Spleen (tissue), 11 donors: ENCODE measurements around the gene NDST3. TPM values are rescaled to one million over a fixed set of nuclear protein-coding genes. Genes with fewer than 3 reads are reported as not detected.

ENCODE experiments used
- DNase-seq: peaks from one replicate; pipeline ENCODE4 v3.0.0-alpha.2; 2020
- H3K27ac ChIP-seq, 8 donors: fragments of 200-600 bp; sonication (generic) in 7 of 8; 1 replicate in 4 of 8; 2 replicates in 4 of 8; pipeline versions ENCODE4 v1.5.0 to v1.8.0; 2016 to 2021; ENCODE audit warnings: inconsistent platforms in 4 of 8, mild to moderate bottlenecking in 4 of 8, moderate library complexity in 1 of 8
- H3K27me3 ChIP-seq, 7 donors: fragments of 200-600 bp; sonication (generic) in 6 of 7; replicated peaks in 1 of 7; 1 replicate in 4 of 7; 2 replicates in 3 of 7; pipeline versions ENCODE4 v1.5.0 to v1.8.0; 2016 to 2021; ENCODE audit warnings: inconsistent platforms in 3 of 7, mild to moderate bottlenecking in 1 of 7
- H3K36me3 ChIP-seq, 6 donors: fragments of 200-600 bp; sonication (generic) in 5 of 6; 1 replicate in 4 of 6; 2 replicates in 2 of 6; pipeline versions ENCODE4 v1.5.0 to v1.8.0; 2016 to 2021; ENCODE audit warnings: inconsistent platforms in 2 of 6
- H3K4me1 ChIP-seq, 6 donors: fragments of 200-600 bp; sonication (generic) in 5 of 6; 1 replicate in 3 of 6; 2 replicates in 3 of 6; pipeline versions ENCODE4 v1.5.0 to v1.8.0; 2016 to 2021; ENCODE audit warnings: inconsistent platforms in 3 of 6
- H3K4me3 ChIP-seq, 8 donors: fragments of 200-600 bp; sonication (generic) in 7 of 8; 1 replicate in 4 of 8; 2 replicates in 4 of 8; pipeline versions ENCODE4 v1.5.0 to v1.8.0; 2016 to 2021; ENCODE audit warnings: inconsistent platforms in 4 of 8, mild to moderate bottlenecking in 4 of 8, moderate library complexity in 2 of 8
- H3K9me3 ChIP-seq, 8 donors: fragments of 200-600 bp; sonication (generic) in 7 of 8; 1 replicate in 4 of 8; 2 replicates in 4 of 8; pipeline versions ENCODE4 v1.5.0 to v1.8.0; 2016 to 2021; ENCODE audit warnings: inconsistent platforms in 4 of 8
- CTCF ChIP-seq, 11 experiments: fragments of 200-600 bp in 7 of 11; fragments of 450-650 bp in 4 of 11; sonication (generic) in 4 of 11; IDR thresholded peaks in 8 of 11; conservative IDR thresholded peaks in 3 of 11; 1 replicate in 7 of 11; 2 replicates in 4 of 11; pipeline versions ENCODE4 v1.4.0 to v1.8.0; 2016 to 2021; ENCODE audit warnings: antibody characterized with exemption in 11 of 11, inconsistent platforms in 4 of 11, mild to moderate bottlenecking in 1 of 11
- POLR2A ChIP-seq, 3 donors: fragments of 450-650 bp; IDR thresholded peaks; one replicate each; pipeline ENCODE4 v1.5.1; 2017; ENCODE audit warnings: antibody characterized with exemption in 3 of 3, mild to moderate bottlenecking in 1 of 3
- POLR2AphosphoS5 ChIP-seq, 3 donors: sonication (generic); formaldehyde crosslinking; IDR thresholded peaks; one replicate each; pipeline ENCODE4 v1.5.1; 2017; ENCODE audit warnings: antibody characterized with exemption in 3 of 3
- WGBS, 5 donors: extraction: QIAGEN DNeasy Blood & Tissue Kit in 3 of 5; methylation state at CpG; one replicate each; pipeline versions ENCODE4 v1.1.5 to v1.1.7; 2013 to 2018; 5-methylcytosine and 5-hydroxymethylcytosine counted together
- intact Hi-C: fragments of 100-400 bp; cut with DNase I; formaldehyde crosslinking; loops from one replicate; pipeline ENCODE4 v1.15.0; 2023; ENCODE audit warnings: low total_unique reads
- polyA plus RNA-seq, 3 donors: library from polyadenylated mRNA; stranded (reverse); fragments of 200-250 nt; gene quantifications; one replicate each; pipeline ENCODE4 v1.2.1, GENCODE V29; 2013
- small RNA-seq, 4 donors: library from RNA; depleted of rRNA; stranded (forward); fragments of <200 nt; gene quantifications; one replicate each; pipeline ENCODE3, GENCODE V24; 2016
- total RNA-seq, 7 donors: library from RNA; depleted of rRNA in 3 of 7; stranded (reverse); fragments of >200 nt in 3 of 7; fragmentation: NEBNext Ultra II Directional in 4 of 7; extraction: Animal tissue kit (Norgen Biotek cat#: 25700) in 4 of 7; gene quantifications; one replicate each; pipeline versions ENCODE4 v1.1.0 to v1.2.1, GENCODE V29; 2016 to 2021
- donor health status: healthy with polysubstance abuse.
- donor health status: DM: no; HTN: no; CAD: no; lungs with moderate emphysema.
- donor health status: DM: no; HTN: no; CAD: no.
- donor health status: Bipolar disorder and iron deficiency.
- donor health status: healthy.
- donor health status: DM: no; HTN: no; CAD: no.
- donor health status: DM: yes; HTN: yes; CAD: no.

Gene NDST3
- total and polyA plus RNA-seq, 10 donors, result 0.24 to 21.9 (median 5.7) TPM

DNA sequence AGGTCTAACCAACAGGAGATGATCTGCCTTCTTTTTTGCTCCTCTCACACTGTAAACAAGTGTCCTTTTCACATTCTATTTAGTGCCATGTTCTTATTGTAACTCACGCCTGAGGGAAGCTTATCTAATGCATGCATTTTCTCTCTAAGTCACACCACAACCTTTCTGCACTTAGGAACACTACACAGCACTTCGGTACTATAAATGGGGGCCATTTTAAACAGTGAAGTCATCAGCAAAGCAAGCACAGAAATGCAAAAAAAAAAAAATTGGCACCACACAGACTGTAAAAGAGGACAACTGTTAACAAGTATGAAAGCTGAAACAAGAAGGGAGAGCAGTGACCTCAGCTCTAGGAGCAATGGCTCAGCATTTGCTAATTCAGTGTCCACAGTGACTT is 273.4 kb downstream of the NDST3 start:
- intact Hi-C loops, result no loop called here
- 61 to 76% (median 72%) methylated on average over 2 of the region's 2 CpGs for WGBS, 5 donors
- Histone ChIP-seq H3K4me1 (no peaks in the 10 kb centered on the region), H3K36me3 (no peaks in the 10 kb centered on the region), H3K27me3 (no peaks in the 10 kb centered on the region), H3K27ac (no peak overlapping the region), H3K9me3 (no peaks in the 10 kb centered on the region), H3K4me3 (no peak overlapping the region)
- DNase-seq, result no peak
- TF ChIP-seq POLR2AphosphoS5 (IDR thresholded peaks at IDR 0.05) (no peak), CTCF (IDR thresholded peaks at IDR 0.05 in 8 of 11, conservative IDR thresholded peaks at IDR 0.05 in 3 of 11) (no peak), POLR2A (IDR thresholded peaks at IDR 0.05) (no peak)

Small RNAs within 50 kb of the gene (small RNA-seq; reads per million reads assigned to genes)
- 0 reads per million in 4 donors for gene SNORA24
